GM12878 (cell line): ENCODE measurements around the gene CAMTA1.

Experiments
- ATF7 ChIP-seq: fragments of 450-650 bp; IDR thresholded peaks from 2 replicates; pipeline ENCODE4 v1.6.1; 2016; ENCODE audit warnings: low read depth, mild to moderate bottlenecking
- CBX3 ChIP-seq: fragments of 200-600 bp; sonication (generic); IDR thresholded peaks from 2 replicates; pipeline ENCODE4 v1.6.1; 2016; ENCODE audit warnings: low read depth, borderline replicate concordance
- CHD2 ChIP-seq: IDR thresholded peaks from 2 replicates; pipeline ENCODE4 v1.6.1; 2011; ENCODE audit warnings: low read depth, low read length, improper control_type of control experiment, borderline replicate concordance
- CTCF ChIP-seq, 3 experiments: IDR thresholded peaks in 2 of 3; conservative IDR thresholded peaks in 1 of 3; 2 replicates each; pipeline ENCODE4 v1.5.1; 2011; ENCODE audit warnings: low read depth in 3 of 3, low read length in 3 of 3, mild to moderate bottlenecking in 3 of 3, control low read depth in 2 of 3, moderate library complexity in 2 of 3, inconsistent platforms in 1 of 3, mixed read lengths in 1 of 3; ENCODE audit not compliant: control insufficient read depth in 2 of 3, insufficient read depth in 1 of 3; ENCODE audit errors: extremely low read depth in 1 of 3
- EGR1 ChIP-seq, 2 experiments: IDR thresholded peaks; 1 replicate in 1 of 2; 2 replicates in 1 of 2; pipeline ENCODE4 v1.6.1; 2011 to 2012; ENCODE audit warnings: low read depth in 2 of 2, low read length in 2 of 2, borderline replicate concordance in 1 of 2, mild to moderate bottlenecking in 1 of 2, moderate library complexity in 1 of 2
- JUND ChIP-seq: IDR thresholded peaks from 2 replicates; pipeline ENCODE4 v1.6.1; 2012; ENCODE audit warnings: low read depth, mild to moderate bottlenecking, low read length, improper control_type of control experiment, moderate library complexity
- NRF1 ChIP-seq: conservative IDR thresholded peaks from 2 replicates; pipeline ENCODE4 v1.6.1; 2011; ENCODE audit warnings: mild to moderate bottlenecking, low read depth, low read length, improper control_type of control experiment
- POLR2A ChIP-seq: IDR thresholded peaks from 2 replicates; pipeline ENCODE4 v1.6.1; 2011; ENCODE audit warnings: low read depth, mild to moderate bottlenecking, low read length
- POLR2AphosphoS5 ChIP-seq: IDR thresholded peaks from 2 replicates; pipeline ENCODE4 v1.6.1; 2011; ENCODE audit warnings: mild to moderate bottlenecking, low read length, inconsistent platforms
- RAD21 ChIP-seq: IDR thresholded peaks from 2 replicates; pipeline ENCODE4 v1.6.1; 2011; ENCODE audit warnings: mild to moderate bottlenecking, low read depth, low read length, moderate library complexity; ENCODE audit not compliant: insufficient read depth
- ZNF207 ChIP-seq: fragments of 450-650 bp; IDR thresholded peaks from 2 replicates; pipeline ENCODE4 v1.6.1; 2014; ENCODE audit warnings: antibody characterized with exemption, mild to moderate bottlenecking, borderline replicate concordance

- TF ChIP-seq CBX3 (no peak), EGR1 (IDR thresholded peaks at IDR 0.05; ENCODE audit: borderline replicate concordance in 1 of 2, low read depth in 2 of 2, low read length in 2 of 2) (no peak), RAD21 (no peak), CHD2 (no peak), ATF7 (no peak), CTCF (IDR thresholded peaks at IDR 0.05 in 2 of 3, conservative IDR thresholded peaks at IDR 0.05 in 1 of 3; ENCODE audit: control insufficient read depth in 2 of 3, extremely low read depth in 1 of 3, insufficient read depth in 1 of 3, low read depth in 3 of 3, low read length in 3 of 3) (no peak), ZNF207 (no peak), NRF1 (no peak), POLR2A (no peak), POLR2AphosphoS5 (no peak), JUND (no peak)
Measured at GRCh38 chr1:7680955-7681268, 895.7 kb downstream of the CAMTA1 start.
